WTC11 (cell line): ENCODE results near the gene PCDHGC5. TPM values are rescaled to one million over a fixed set of nuclear protein-coding genes. Genes with fewer than 3 reads are reported as not detected.

ENCODE experiments used
- ATAC-seq: fragments of 200-7000 bp; cut with Tn5 transposase; 2 replicates; pipeline ENCODE4 v1.10.0; 2021; ENCODE audit warnings: mild to moderate bottlenecking, moderate library complexity
- CTCF ChIA-PET: fragments of 300-600 bp; sonication (Branson Sonifier 250); formaldehyde crosslinking; loops from one replicate; lab custom pipeline; 2021; ENCODE audit warnings: antibody characterized with exemption; lab: Charles Lee
- POLR2A ChIA-PET: fragments of 350-600 bp; sonication (Branson Sonifier 250); formaldehyde crosslinking; loops from one replicate; lab custom pipeline; 2021; ENCODE audit warnings: antibody characterized with exemption; lab: Charles Lee
- DNase-seq: peaks from one replicate; pipeline ENCODE4 v3.0.0; 2021; ENCODE audit warnings: low spot score
- H3K27ac Mint-ChIP-seq: 2 replicates; pipeline ENCODE4 v1.8.0; 2021; ENCODE audit warnings: mixed read lengths
- H3K27me3 Mint-ChIP-seq: 2 replicates; pipeline ENCODE4 v1.8.0; 2021; ENCODE audit warnings: low read depth, mild to moderate bottlenecking, moderate library complexity, mixed read lengths
- H3K36me3 Mint-ChIP-seq: 2 replicates; pipeline ENCODE4 v1.8.0; 2021; ENCODE audit warnings: mixed read lengths
- H3K4me1 Mint-ChIP-seq: 2 replicates; pipeline ENCODE4 v1.8.0; 2022; ENCODE audit warnings: mixed read lengths
- H3K4me3 Mint-ChIP-seq: 2 replicates; pipeline ENCODE4 v1.8.0; 2021; ENCODE audit warnings: mild to moderate bottlenecking, moderate library complexity, mixed read lengths
- H3K9me3 Mint-ChIP-seq: 2 replicates; pipeline ENCODE4 v1.8.0; 2021; ENCODE audit warnings: mixed read lengths
- AR ChIP-seq: fragments of 250-450 bp; sonication (Bioruptor Pico); IDR thresholded peaks from 2 replicates; pipeline ENCODE4 v1.9.0; 2021; ENCODE audit warnings: mild to moderate bottlenecking
- ATF2 ChIP-seq: sonication (generic); formaldehyde crosslinking; IDR thresholded peaks from 2 replicates; pipeline ENCODE4 v1.8.1; 2022; ENCODE audit warnings: low read depth, missing genetic modification reagents, borderline replicate concordance
- CBFB ChIP-seq: sonication (generic); formaldehyde crosslinking; IDR thresholded peaks from 2 replicates; pipeline ENCODE4 v1.8.1; 2022; ENCODE audit warnings: mild to moderate bottlenecking, low read depth, missing genetic modification reagents
- CREM ChIP-seq: sonication (generic); formaldehyde crosslinking; IDR thresholded peaks from 2 replicates; pipeline ENCODE4 v1.8.1; 2022; ENCODE audit warnings: mild to moderate bottlenecking, missing genetic modification reagents, moderate library complexity
- E2F4 ChIP-seq: sonication (generic); formaldehyde crosslinking; IDR thresholded peaks from 2 replicates; pipeline ENCODE4 v1.8.1; 2022; ENCODE audit warnings: low read depth, mild to moderate bottlenecking, moderate library complexity, missing genetic modification reagents, borderline replicate concordance
- ERG ChIP-seq: fragments of 250-450 bp; sonication (Bioruptor Pico); IDR thresholded peaks from 2 replicates; pipeline ENCODE4 v1.8.0; 2021; ENCODE audit warnings: mild to moderate bottlenecking
- ESRRA ChIP-seq: sonication (generic); formaldehyde crosslinking; IDR thresholded peaks from 2 replicates; pipeline ENCODE4 v1.8.1; 2022; ENCODE audit warnings: mild to moderate bottlenecking, missing genetic modification reagents, borderline replicate concordance
- ETV6 ChIP-seq: sonication (generic); formaldehyde crosslinking; IDR thresholded peaks from 2 replicates; pipeline ENCODE4 v1.8.1; 2022; ENCODE audit warnings: mild to moderate bottlenecking, missing genetic modification reagents
- GTF2I ChIP-seq: fragments of 250-450 bp; sonication (Bioruptor Pico); conservative IDR thresholded peaks from 2 replicates; pipeline ENCODE4 v1.4.0; 2021; ENCODE audit warnings: mild to moderate bottlenecking
- HMGA2 ChIP-seq: fragments of 250-450 bp; sonication (Bioruptor Pico); IDR thresholded peaks from 2 replicates; pipeline ENCODE4 v1.4.0; 2021; ENCODE audit warnings: mild to moderate bottlenecking, moderate library complexity
- MXD4 ChIP-seq: fragments of 250-450 bp; sonication (Bioruptor Pico); IDR thresholded peaks from 2 replicates; pipeline ENCODE4 v1.8.0; 2021; ENCODE audit warnings: mild to moderate bottlenecking, moderate library complexity, borderline replicate concordance
- MYBL2 ChIP-seq: sonication (generic); formaldehyde crosslinking; IDR thresholded peaks from 2 replicates; pipeline ENCODE4 v1.8.1; 2023; ENCODE audit warnings: mild to moderate bottlenecking, moderate library complexity, missing genetic modification reagents
- NFYB ChIP-seq: sonication (generic); formaldehyde crosslinking; conservative IDR thresholded peaks from 2 replicates; pipeline ENCODE4 v1.8.0; 2022; ENCODE audit warnings: low read depth, missing genetic modification reagents
- NR3C1 ChIP-seq: sonication (generic); formaldehyde crosslinking; conservative IDR thresholded peaks from 2 replicates; pipeline ENCODE4 v1.8.1; 2023; ENCODE audit warnings: low read depth, mild to moderate bottlenecking, missing genetic modification reagents
- SOX15 ChIP-seq: fragments of 250-450 bp; sonication (Bioruptor Pico); IDR thresholded peaks from 2 replicates; pipeline ENCODE4 v1.9.0; 2021; ENCODE audit warnings: mild to moderate bottlenecking
- STAT6 ChIP-seq: sonication (generic); formaldehyde crosslinking; conservative IDR thresholded peaks from 2 replicates; pipeline ENCODE4 v1.8.1; 2023; ENCODE audit warnings: mild to moderate bottlenecking, low read depth, missing genetic modification reagents, moderate library complexity
- TP53 ChIP-seq: sonication (generic); formaldehyde crosslinking; IDR thresholded peaks from 2 replicates; pipeline ENCODE4 v1.8.1; 2023; ENCODE audit warnings: mild to moderate bottlenecking, missing genetic modification reagents
- ZBTB21 ChIP-seq: sonication (generic); formaldehyde crosslinking; IDR thresholded peaks from 2 replicates; pipeline ENCODE4 v1.8.1; 2023; ENCODE audit warnings: mild to moderate bottlenecking, missing genetic modification reagents, borderline replicate concordance
- ZBTB43 ChIP-seq: sonication (generic); formaldehyde crosslinking; IDR thresholded peaks from 2 replicates; pipeline ENCODE4 v1.8.1; 2023; ENCODE audit warnings: mild to moderate bottlenecking, missing genetic modification reagents
- ZNF232 ChIP-seq: sonication (generic); formaldehyde crosslinking; IDR thresholded peaks from 2 replicates; pipeline ENCODE4 v1.8.0; 2022; ENCODE audit warnings: mild to moderate bottlenecking, missing genetic modification reagents
- ZNF263 ChIP-seq: sonication (generic); formaldehyde crosslinking; IDR thresholded peaks from 2 replicates; pipeline ENCODE4 v1.8.1; 2022; ENCODE audit warnings: low read depth, mild to moderate bottlenecking, moderate library complexity, missing genetic modification reagents
- ZNF416 ChIP-seq: fragments of 250-450 bp; sonication (Bioruptor Pico); IDR thresholded peaks from 2 replicates; pipeline ENCODE4 v1.9.0; 2021; ENCODE audit warnings: mild to moderate bottlenecking, inconsistent platforms
- total RNA-seq: library from RNA; stranded (reverse); gene quantifications from 3 replicates; pipeline ENCODE4 v1.2.3, GENCODE V29; 2021
- TF ChIP-seq, protein P1 (sequence below): fragments of 250-450 bp; sonication (Bioruptor Pico); IDR thresholded peaks from 2 replicates; pipeline ENCODE4 v2.1.2; 2022; ENCODE audit warnings: mild to moderate bottlenecking, moderate library complexity

The PCDHGC5 gene
- total RNA-seq, 1 experiment from 2014 or later = 1.5 TPM

- no peak for ATAC-seq
- H3K9me3 Mint-ChIP-seq = no peaks in the 10 kb centered on the region
- ChIA-PET CTCF (interaction anchor here (0.6 to 10.5 kb wide), 8 partner anchors 8 to 294 kb away, joined by 3 to 131 read pairs (median 78); partner anchors contain the start of genes PCDHB14, PCDHB15, PCDHGA10 and PCDHGA11), POLR2A (no interaction called here)
- no peak for DNase-seq
- peaks cover 46% of the 10 kb centered on the region for H3K36me3 Mint-ChIP-seq
- no peak for TF ChIP-seq ZBTB43 (CRISPR knock-in tag)
- no peak for TF ChIP-seq ZNF263 (CRISPR knock-in tag)
- TF ChIP-seq NFYB (CRISPR knock-in tag) = no peak
- no peak for TF ChIP-seq TP53 (CRISPR knock-in tag)
- TF ChIP-seq MXD4 (CRISPR knock-in tag) = no peak
- TF ChIP-seq CBFB = no peak
- TF ChIP-seq SOX15 (CRISPR knock-in tag) = no peak
- no peak for TF ChIP-seq ERG
- TF ChIP-seq ATF2 (CRISPR knock-in tag) = no peak
- no peak for TF ChIP-seq ESRRA (CRISPR knock-in tag)
- no peak for TF ChIP-seq E2F4 (CRISPR knock-in tag)
- no peak for TF ChIP-seq GTF2I (CRISPR knock-in tag)
- no peak for TF ChIP-seq ETV6 (CRISPR knock-in tag)
- TF ChIP-seq ZBTB21 (CRISPR knock-in tag) = no peak
- TF ChIP-seq MYBL2 (CRISPR knock-in tag) = no peak
- no peak for TF ChIP-seq CREM (CRISPR knock-in tag)
- TF ChIP-seq HMGA2 (CRISPR knock-in tag) = no peak
- no peak overlapping the region for H3K4me3 Mint-ChIP-seq
- H3K27ac Mint-ChIP-seq = peak overlapping the region; percentile 84; the same call in 1 of the 2 replicates
- H3K4me1 Mint-ChIP-seq = peaks cover 36% of the 10 kb centered on the region
- no peaks in the 10 kb centered on the region for H3K27me3 Mint-ChIP-seq
Observed at GRCh38 chr5:141516672-141517025, 27.8 kb downstream of the PCDHGC5 start.

- CTCF ChIA-PET = interaction anchor here (4.4 to 10.5 kb wide), 6 partner anchors 40 to 294 kb away, joined by 40 to 131 read pairs (median 78); partner anchors contain the start of genes PCDHB14, PCDHGA10, PCDHGA11 and PCDHGB7
- Mint-ChIP-seq H3K4me1 (peaks cover 34% of the 10 kb centered on the region), H3K4me3 (no peak overlapping the region), H3K27me3 (no peaks in the 10 kb centered on the region), H3K27ac (no peak overlapping the region), H3K36me3 (peaks cover 48% of the 10 kb centered on the region), H3K9me3 (no peaks in the 10 kb centered on the region)
- DNase-seq (no peak), ATAC-seq (no peak)
- POLR2A ChIA-PET = no interaction called here
- TF ChIP-seq ZNF416 (CRISPR knock-in tag) (no peak), ZNF232 (no peak), STAT6 (no peak), HMGA2 (CRISPR knock-in tag) (no peak), AR (no peak), NR3C1 (CRISPR knock-in tag) (no peak)
- TF ChIP-seq, protein P1, sequence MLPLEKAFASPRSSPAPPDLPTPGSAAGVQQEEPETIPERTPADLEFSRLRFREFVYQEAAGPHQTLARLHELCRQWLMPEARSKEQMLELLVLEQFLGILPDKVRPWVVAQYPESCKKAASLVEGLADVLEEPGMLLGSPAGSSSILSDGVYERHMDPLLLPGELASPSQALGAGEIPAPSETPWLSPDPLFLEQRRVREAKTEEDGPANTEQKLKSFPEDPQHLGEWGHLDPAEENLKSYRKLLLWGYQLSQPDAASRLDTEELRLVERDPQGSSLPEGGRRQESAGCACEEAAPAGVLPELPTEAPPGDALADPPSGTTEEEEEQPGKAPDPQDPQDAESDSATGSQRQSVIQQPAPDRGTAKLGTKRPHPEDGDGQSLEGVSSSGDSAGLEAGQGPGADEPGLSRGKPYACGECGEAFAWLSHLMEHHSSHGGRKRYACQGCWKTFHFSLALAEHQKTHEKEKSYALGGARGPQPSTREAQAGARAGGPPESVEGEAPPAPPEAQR = no peak
Observed at GRCh38 chr5:141517312-141517711, 28.4 kb downstream of the PCDHGC5 start.
